Ramos (cell line): Measurements from ENCODE around the gene RTN4RL1.

Experiments used
- in situ Hi-C: fragments of 300-500 bp; cut with MboI; formaldehyde crosslinking; loops from one replicate; pipeline ENCODE4 v1.14.3; 2022; ENCODE audit warnings: low sequenced_read_pairs; ENCODE audit not compliant: unreplicated experiment

The RTN4RL1 gene

DNA sequence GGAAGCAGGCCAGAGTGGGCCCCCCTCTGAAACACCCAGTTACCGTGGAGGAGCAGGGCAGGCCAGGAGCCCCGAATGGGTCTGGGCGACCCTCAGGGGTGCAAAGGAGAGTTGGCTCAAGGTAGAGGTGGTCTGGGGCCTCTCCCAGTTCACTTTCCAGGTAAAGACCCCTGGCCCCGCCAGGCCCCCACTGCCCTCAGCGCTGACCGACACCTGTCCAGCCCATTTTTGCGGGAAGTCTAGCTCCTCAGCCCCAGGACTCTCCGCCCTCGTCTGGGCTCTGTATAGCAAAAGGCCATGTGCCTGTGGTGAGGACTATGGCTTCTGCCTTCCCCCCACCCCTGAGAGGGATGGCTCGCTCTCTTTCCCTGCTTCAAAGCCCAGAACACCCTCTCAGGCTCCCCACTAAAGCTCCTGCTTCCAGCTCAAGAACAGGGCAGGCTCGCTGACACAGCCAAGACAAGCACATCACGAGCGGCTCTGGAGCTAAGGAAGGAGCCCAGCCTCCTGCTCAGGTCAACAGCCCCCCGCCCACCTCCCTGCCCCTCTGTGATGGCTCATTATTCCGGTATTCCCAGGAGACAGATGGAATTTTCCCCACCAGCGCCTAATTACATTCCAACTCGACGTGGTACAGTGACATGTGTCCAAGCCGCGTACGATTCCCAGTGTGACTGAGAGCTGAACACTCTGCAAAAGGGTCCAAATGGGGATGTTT lies 59.4 kb downstream of the RTN4RL1 start:
- in situ Hi-C loops, result no loop called here

DNA sequence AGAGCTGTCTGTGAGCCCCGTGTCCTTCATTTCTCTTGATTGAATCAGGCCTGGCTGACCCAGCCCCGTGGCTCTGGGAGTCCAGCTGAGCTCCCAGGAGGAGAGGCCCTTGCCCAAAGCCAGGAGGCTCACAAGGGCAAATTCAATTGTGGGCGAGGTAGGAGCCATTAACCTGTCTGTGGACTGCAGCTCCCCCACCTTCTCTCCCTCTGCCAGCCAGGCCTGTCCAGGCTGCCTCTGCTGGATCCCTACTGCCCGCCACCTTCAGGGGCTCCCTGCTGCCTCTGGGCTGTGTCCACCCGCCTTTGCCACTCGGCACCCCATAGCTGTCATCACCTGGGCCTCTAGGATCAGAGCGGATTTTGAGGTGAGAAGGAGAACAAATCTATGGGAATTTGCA lies 61.9 kb downstream of the RTN4RL1 start:
- in situ Hi-C loops, result no loop called here

DNA sequence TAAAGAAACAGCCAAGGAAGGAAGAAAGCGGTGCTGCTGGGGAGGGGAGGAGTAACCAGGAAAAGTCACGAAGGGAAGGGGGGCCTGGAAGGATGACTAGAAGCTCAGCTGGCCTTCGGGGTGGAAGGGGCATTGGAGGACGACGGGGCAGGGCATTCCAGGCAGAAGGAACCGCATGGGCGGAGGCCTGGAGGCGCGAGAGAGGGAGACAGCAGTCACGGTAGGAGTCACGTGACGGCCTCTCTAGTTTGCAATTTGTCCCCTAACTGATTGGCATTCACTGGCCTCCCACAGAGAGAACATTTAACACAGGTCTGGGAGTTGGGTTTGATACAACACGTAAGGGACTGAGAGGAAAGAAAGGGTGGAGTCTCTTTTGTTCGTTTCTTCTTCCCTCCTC lies 63.9 kb downstream of the RTN4RL1 start:
- in situ Hi-C loops, result no loop called here

DNA sequence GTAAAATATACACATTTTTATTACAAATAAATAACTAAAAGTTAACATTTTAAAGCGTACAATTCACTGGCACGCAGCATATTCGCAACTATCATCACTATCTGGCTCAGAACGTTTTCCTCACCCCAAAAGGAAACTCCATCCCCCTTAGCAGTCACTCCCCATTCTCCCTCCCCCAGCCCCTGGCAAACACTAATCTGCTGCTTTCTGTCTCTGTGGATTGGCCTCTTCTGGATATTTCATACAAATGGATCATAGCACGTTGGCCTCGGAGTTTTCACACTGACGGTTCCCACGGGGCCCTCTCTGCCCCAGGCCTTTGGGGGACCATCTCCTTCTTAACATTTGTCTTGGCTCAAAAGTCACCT lies 64.6 kb downstream of the RTN4RL1 start:
- in situ Hi-C loops, result no loop called here

DNA sequence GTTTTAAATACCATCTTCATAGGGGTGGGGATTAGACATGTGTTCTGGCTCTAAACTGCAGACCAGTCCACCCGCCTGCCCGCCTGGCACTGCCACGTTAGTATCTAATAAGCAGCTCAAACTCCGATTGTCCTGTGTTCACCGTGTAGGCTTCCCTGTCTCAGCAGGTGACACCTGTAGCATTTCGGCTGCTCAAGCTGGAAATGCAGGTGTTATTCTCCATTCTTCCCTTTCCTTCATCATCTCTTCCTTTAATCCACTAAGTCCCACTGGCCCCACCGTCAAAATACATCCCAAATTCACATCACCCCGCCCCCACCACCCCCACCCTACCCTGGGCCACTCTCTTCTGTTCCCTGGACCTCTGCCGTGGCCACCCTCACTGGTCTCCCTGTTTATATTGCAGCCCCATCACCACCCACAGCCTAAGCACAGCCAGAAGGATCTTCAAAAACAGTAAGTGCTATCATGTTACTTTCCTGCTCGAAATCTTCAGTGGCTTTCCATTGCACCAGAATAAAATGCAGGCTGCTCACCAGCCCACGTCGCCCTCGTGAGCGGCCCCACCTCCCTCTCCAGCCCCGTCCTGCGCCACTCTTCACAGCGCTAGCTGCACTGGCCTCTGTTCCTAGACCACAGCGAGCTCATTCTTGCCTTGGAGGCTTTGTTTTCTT lies 65.1 kb downstream of the RTN4RL1 start:
- in situ Hi-C loops, result no loop called here

DNA sequence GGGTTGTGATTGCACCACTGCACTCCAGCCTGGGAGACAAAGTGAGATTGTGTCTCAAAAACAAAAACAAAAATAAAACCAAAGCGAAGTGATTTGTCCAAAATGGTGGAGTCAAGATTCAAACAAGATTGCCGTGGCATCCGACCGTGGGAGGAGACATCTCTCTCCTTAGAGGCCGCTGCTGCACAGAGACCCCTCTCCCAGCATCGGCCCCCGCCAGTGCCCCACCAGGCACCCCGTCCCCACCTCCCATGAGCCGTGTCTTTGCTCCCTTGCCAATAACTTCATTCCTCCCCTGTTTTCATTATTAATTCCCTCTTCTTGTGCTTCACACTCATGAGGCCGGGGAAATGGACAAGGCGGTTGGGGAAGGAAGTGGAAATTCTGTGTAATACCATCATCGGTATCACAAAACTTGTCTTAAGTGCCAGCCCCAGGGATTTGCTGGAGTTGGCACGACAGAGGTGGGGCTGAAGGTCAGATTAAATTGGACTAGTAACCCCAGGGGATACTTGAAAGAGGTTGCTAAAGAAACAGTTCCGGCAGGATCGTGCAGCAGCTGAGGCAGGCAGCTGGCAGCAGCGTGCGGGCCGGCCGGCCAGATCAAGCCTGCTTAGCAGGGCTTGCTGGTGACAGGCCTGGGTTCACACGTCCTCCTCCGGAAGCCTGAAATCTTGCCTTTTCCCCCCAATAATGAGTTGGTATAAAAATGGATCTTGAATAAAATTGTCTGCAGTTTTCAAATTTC lies 66.8 kb downstream of the RTN4RL1 start:
- in situ Hi-C loops, result no loop called here

DNA sequence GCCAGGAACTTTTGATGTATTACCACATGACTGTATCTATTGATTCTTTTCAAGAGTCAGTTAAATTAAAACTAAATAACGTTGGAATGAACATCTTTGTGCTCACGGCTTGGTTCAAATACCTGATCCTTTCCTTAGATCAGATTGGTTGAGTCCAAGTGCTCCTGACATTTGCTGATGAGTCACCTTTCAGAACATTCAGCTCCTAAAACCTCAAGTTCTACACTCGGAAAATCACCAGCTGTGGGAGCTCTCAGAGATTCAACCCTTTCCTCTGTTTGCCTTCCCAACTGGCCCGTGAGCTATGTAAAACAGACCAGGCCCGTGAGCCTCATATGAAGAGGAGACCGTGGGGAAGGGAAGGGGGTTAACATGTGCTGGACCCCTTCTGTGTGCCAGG lies 68.1 kb downstream of the RTN4RL1 start:
- in situ Hi-C loops, result no loop called here

DNA sequence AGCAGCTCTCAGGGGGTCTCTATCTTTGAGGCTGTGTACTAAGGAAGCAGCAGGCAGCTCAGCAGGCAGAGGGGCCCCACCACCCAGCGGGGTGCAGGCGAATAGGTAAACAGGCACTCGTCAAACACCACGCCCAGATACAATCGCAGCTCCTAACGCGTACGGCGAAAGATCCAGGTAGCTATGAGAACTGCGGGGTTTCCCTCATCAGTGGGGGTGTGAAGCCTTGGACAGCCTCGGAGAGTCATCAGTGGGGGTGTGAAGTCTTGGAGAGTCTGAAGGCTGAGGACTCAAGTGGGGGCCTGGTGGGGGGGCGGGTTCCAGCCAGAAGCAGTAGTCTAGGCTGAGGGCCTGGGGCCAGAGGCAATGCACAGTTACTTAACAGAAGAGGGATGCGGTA lies 69.0 kb downstream of the RTN4RL1 start:
- in situ Hi-C loops, result no loop called here

DNA sequence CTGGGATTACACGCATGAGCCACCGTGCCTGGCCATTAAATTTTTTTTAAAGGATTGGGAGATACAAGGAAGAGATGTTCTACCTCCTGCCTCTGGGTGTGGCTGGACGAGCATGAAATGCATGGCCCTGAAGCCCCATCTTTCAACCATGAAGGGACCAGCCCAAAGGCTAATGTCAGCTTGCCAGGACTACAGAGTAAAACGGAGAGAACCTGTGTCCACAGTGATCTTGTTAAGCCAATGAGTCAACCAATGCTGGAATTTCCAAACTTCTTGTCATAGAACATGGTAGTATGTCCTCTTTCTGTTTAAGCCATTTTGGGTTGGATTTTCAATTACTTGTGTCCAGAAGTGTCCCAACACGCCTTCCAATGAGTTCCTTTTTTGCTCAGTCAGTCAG lies 71.3 kb downstream of the RTN4RL1 start:
- in situ Hi-C loops, result no loop called here

DNA sequence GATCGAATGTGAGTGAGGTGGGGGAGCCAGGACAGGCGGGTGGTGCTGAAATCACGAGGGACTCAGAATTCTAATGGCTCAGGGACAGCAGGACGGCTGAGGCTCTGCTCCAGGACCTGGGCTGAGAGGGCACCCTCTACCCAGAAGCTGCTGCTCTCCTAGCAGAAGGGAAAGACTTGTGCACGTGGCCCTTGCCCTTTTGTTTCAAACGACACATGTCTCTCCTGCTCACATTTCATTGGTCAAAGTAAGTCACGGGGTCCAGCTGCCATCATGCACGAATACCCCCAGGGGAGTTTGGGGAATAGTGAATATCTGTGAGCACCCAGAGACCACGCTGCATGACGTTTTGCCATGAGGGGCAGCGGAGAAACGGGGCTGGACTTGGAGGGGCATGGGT lies 73.2 kb downstream of the RTN4RL1 start:
- in situ Hi-C loops, result no loop called here

DNA sequence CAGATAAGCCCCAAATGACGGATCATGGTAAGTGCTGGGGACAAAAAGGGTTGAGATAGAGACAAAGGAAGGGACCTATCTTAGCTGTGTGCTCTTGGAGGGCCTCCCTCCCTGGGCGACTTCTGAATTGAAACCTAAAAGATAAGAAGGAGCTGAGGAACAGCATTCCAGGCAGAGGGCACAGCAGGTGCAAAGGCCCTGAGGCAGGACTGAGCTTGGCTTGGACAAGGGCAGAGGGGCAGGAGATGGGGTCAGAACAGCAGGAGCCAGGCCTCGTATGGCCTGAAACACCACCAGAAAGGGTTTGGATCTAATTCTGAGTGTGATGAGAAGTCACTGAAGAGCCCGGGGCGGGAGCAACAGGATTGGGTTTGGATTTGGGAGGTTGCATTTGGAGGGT lies 75.4 kb downstream of the RTN4RL1 start:
- in situ Hi-C loops, result no loop called here

DNA sequence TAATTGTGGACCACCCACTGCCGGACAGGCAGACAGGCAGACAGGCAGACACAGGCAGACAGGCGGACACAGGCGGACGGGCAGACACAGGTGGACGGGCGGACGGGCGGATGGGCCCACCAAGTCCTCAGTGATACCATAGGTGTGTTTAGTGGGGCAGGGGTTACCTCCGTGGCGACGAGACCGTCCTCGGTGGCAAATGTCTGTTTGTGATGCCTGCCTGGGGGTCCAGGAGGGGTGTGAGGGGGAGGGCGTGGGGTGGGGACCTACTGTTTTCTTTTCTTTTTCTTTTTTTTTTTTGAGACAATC lies 76.7 kb downstream of the RTN4RL1 start:
- in situ Hi-C loops, result no loop called here

DNA sequence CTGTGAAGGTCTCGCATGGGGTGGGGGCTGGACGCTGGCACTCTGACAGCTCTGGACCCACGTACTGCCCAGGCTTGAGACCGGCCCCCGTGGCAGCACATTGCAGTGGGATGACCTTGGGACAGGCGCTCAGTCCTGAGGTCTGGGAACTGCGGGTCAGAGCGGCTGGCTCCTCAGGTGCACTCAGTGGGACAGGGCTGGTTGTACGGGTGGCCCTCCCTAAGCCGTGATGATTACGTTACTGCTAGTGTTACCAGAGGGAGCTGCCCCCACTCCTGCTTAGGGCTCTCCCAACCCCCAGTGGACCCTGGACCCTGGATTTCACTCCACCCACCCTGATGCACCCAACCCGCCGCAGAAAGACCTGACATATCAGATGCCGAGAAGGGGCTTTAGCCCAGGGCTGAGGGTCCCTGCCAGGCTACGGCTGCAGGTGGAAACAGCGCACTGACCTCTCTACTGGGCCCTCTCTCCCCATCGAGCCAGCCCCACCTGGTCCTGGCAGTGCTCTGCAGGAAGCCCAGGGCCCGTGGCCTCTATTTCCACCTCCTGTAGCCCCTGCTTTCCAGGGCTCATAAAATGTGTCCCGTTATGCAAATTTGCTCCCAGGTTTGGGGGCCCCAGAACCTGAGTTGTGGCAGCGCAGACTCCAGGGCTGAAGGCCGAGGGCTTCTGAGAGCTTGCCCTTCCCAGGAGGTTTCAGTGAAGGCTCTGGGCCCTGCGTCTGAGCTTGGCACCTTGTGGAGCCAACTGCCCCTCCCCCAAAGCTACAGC lies 77.2 kb downstream of the RTN4RL1 start:
- in situ Hi-C loops, result no loop called here

DNA sequence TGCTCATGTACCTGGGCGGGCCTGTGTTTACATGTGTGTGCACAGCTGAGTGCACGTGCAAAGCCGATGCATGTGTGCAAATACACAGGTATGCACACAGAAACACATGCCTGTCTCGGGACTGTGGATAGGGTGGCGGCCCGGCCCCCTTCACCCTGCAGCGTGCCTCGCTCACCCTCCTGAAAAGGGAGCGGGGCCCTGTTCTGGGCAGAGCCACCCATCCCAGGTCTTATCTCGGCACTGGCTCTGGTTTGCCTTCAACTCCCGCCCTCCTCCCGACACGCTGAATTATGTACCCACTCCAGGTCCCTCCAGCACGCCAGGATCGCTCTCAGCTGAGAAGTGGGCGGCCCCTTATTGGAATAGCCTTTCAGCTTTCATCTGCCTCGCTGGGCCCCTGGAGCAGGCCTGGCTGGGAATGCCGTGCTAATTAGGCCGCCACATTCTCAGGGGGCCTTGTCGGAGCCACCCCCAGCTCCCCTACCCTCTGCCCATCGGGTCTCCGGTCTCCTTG lies 77.8 kb downstream of the RTN4RL1 start:
- in situ Hi-C loops, result no loop called here

DNA sequence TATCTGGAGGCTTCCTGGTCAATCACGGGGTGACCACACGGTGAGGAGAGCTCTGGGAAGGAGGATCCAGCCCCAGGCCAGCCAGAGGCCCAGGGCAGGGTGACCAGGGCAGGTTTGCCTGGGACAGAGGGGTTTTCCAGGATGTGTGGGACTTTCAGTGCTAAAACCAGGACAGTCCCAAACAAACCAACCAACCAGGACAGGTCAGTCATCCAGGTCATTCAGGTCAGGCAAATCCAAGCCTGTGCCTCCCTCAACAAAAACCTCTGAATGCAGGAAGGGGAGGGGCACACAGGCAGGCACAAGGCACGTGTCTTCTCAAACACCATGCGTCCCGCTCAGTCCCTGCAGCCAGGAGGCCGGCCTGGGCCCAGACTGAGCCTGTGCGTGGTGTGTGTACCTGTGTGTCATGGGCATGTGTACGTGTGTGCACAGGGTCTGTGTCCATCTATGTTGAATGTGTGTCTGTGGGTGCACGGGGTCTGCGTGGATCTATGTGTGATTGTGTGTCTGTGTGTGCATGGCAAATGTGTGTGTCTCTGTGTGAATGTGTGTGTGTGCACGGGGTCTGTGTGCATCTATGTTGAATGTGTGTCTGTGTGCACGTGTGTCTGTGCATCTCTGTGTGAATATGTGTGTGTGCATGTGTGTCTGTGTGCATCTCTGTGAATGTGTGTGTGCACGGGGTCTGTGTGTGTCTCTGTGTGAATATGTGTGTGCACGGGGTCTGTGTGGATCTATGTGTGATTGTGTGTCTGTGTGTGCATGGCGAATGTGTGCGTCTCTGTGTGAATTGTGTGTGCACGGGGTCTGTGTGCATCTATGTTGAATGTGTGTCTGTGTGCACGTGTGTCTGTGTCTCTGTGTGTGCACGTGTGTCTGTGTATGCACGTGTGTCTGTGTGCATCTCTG lies 78.9 kb downstream of the RTN4RL1 start:
- in situ Hi-C loops, result no loop called here

DNA sequence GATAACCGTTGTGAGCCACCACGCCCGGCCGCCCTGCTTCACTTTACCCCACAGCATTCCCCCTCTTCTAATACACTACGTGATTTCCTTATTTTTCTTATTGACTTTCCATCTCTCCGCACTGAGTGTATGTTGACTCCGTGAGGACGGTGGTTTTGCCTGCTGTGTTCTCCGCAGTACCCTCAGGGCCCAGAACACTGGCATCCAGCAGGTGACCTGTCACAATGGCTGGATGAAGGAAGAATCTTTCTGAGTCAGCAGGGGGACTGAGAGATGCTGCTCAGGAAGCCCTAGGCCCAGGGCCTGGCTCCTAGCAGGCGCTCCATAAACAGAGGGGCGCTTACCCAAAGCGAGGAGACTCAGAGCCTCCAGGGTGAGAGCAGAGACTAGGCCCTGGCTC lies 79.5 kb downstream of the RTN4RL1 start:
- in situ Hi-C loops, result no loop called here

DNA sequence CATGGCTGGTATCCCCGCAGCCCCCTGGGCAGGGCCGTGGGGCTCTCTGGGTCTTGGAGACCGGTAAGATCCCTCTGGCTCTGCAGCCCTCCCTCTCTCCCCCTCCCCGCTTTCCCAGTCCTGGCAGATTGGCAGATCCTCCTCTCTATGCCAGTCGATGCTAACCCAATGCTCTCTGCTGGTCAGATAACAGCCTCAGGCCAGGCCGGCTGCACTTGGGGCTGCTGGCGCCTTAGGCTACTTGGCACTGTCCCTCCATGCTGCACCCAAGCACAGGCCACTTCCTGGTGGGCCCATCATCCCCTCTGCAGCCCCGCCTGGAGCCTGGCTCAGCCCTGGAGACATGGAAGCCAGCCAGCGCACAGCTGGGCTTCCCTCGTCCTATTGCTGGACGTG lies 81.7 kb downstream of the RTN4RL1 start:
- in situ Hi-C loops, result no loop called here

DNA sequence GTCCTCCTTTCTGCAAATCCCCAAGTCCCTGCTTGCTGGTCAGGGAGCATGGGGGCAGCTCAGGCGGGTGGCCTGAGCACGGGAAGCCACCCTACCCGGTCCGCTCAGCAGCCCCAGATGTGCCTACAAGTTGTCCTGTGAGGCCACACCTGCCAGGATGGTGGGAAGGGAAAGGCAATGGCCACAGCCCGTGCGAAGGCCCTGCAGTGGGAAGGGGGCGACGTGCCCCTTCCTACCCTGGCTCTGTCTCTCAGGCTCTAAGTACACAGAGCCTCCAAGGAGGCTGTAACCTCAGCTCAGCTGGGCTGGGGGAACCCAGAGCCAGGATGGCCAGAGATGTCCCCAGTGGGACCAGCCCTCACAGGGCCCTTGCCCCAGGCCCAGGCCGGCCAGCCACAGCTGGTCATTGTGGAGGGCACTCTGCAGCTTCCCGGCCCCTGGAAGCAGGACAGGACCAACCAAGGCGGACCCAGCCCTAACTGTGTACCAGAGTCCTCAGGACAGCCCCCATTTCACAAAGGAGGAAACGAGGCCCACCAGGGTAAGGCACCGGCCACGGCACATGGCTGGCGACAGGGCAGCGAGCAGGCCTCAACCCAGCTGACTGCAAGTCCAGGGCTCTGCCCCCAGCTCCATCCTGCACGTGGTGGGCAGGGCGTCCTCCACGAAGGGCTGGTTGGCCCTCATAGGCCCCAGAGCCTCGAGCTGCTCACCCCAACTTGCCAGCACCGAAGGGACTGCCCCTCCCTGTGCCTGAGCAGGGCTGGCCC lies 82.3 kb downstream of the RTN4RL1 start:
- in situ Hi-C loops, result no loop called here

DNA sequence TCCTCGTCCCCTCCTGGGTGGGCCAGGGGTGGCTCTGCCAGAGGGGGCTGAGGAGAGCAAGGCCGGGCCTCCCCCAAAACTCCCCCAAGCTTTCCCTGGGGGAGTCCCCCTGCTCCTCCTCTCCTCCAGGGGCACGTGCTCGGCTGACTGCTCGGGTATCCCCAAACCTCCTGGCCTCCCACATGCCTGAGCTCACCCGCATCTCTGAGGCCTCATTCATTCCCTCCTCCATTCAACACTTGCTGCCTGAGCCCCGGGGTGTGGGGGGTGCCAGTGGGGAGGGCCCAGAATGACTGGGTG lies 83.1 kb downstream of the RTN4RL1 start:
- in situ Hi-C loops, result no loop called here
